Left ventricle myocardium inferior (tissue), 1 donor: ENCODE measurements around the gene HOXB3. TPM values are rescaled to one million over a fixed set of nuclear protein-coding genes. Genes with fewer than 3 reads are reported as not detected.
A peak's percentile ranks its signal among the peaks of the same experiment; 100 is the strongest.

Experiments used
- DNase-seq: peaks from one replicate; pipeline ENCODE4 v3.0.0-alpha.2; 2020
- H3K27ac ChIP-seq: fragments of 200-600 bp; replicated peaks from 2 replicates; pipeline ENCODE4 v1.8.0; 2021
- H3K27me3 ChIP-seq: fragments of 200-600 bp; 2 replicates; pipeline ENCODE4 v1.8.0; 2021; ENCODE audit warnings: low read depth
- H3K36me3 ChIP-seq: fragments of 200-600 bp; 2 replicates; pipeline ENCODE4 v1.8.0; 2021
- H3K4me1 ChIP-seq: fragments of 200-600 bp; 2 replicates; pipeline ENCODE4 v1.8.0; 2021
- H3K4me3 ChIP-seq: fragments of 200-600 bp; 2 replicates; pipeline ENCODE4 v1.8.0; 2021; ENCODE audit warnings: mild to moderate bottlenecking, moderate library complexity
- H3K9me3 ChIP-seq: fragments of 200-600 bp; replicated peaks from 2 replicates; pipeline ENCODE4 v1.8.0; 2021
- CTCF ChIP-seq: fragments of 200-600 bp; IDR thresholded peaks from 2 replicates; pipeline ENCODE4 v1.8.0; 2021; ENCODE audit warnings: antibody characterized with exemption, mild to moderate bottlenecking, borderline replicate concordance
- intact Hi-C: fragments of 100-400 bp; cut with micrococcal nuclease; formaldehyde crosslinking; loops from one replicate; pipeline ENCODE4 v1.11.0; 2022
- total RNA-seq: library from RNA; stranded (reverse); fragmentation: NEBNext Ultra II Directional; extraction: Animal tissue kit (Norgen Biotek cat#: 25700); gene quantifications from one replicate; pipeline ENCODE4 v1.2.1, GENCODE V29; 2021
- donor health status: DM: no; HTN: yes; CAD: no; lungs with severe emphysema.

The HOXB3 gene
- total RNA-seq, 1 donor from 2014 or later, result 0.91 TPM

- peaks cover 100% of the 10 kb centered on the region for H3K27me3 ChIP-seq
- H3K4me3 ChIP-seq, result no peak overlapping the region
- H3K9me3 ChIP-seq, result no peaks in the 10 kb centered on the region
- no peak overlapping the region for H3K27ac ChIP-seq
- H3K36me3 ChIP-seq, result no peaks in the 10 kb centered on the region
- peaks cover 24% of the 10 kb centered on the region for H3K4me1 ChIP-seq
- DNase-seq, result no peak
- TF ChIP-seq CTCF, result no peak
- intact Hi-C loops, result no loop called here
Observed at GRCh38 chr17:48549914-48550501, 40.0 kb downstream of the HOXB3 start.

DNA sequence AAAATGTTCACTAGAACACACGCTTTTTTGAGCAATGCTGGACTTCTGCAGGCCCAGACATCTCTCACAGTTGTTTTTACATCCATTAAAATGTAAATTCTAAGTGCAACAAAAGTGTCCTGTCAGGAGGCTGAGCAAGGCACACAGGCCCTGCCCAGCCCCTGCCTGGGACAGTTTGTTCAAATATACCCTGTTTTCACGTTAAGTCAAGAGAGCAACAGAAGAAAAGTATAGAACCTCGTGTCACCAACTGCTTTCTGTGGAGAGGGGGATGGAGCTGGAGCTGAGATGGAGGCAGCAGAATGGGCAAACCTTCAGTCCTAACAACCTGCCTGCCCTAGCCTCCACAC lies 40.8 kb downstream of the HOXB3 start:
- intact Hi-C loops, result no loop called here
- TF ChIP-seq CTCF, result no peak
- H3K4me3 ChIP-seq, result no peak overlapping the region
- no peaks in the 10 kb centered on the region for H3K9me3 ChIP-seq
- H3K27me3 ChIP-seq, result peaks cover 100% of the 10 kb centered on the region
- peaks cover 24% of the 10 kb centered on the region for H3K4me1 ChIP-seq
- no peak for DNase-seq
- H3K36me3 ChIP-seq, result no peaks in the 10 kb centered on the region
- no peak overlapping the region for H3K27ac ChIP-seq

DNA sequence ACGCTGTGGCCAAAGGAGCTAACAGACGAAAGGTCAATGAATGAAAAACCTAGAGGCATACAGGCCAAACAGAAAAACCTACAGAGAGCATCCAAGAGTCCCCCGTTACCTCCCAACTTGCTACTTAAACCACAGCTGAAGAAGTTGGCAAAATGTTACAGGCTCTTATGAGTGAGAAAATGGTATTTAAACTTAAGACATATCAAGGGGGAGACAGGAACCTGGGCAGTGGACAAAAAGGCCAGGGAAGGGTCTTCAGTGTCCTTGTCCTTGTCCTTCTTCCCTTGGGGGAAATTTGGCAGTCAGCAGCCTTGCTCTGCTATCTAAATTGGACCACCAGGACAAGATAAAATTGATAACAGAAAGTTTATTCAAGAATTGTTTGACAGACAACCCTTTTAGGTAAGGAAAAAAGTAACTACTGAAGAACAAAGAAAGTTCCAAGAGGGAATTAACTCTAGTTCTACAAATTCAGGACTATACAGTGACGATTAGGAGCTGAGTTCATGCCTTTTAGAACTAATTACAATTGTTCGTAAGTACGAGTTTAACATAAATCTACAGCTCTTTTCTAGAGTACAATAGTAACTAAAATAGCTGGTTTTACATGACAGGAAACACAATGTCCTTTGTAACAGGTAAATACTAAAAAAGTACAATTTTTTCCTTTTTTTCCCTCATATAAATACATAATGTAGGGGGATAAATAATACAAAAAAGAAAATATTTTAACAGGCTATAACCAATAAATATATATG lies 41.3 kb downstream of the HOXB3 start:
- intact Hi-C loops, result no loop called here
- Histone ChIP-seq H3K27ac (peak overlapping the region; percentile 90), H3K4me1 (peaks cover 23% of the 10 kb centered on the region), H3K4me3 (peak overlapping the region; percentile 35), H3K9me3 (no peaks in the 10 kb centered on the region), H3K36me3 (no peaks in the 10 kb centered on the region), H3K27me3 (peaks cover 100% of the 10 kb centered on the region)
- DNase-seq, result no peak
- TF ChIP-seq CTCF, result no peak

DNA sequence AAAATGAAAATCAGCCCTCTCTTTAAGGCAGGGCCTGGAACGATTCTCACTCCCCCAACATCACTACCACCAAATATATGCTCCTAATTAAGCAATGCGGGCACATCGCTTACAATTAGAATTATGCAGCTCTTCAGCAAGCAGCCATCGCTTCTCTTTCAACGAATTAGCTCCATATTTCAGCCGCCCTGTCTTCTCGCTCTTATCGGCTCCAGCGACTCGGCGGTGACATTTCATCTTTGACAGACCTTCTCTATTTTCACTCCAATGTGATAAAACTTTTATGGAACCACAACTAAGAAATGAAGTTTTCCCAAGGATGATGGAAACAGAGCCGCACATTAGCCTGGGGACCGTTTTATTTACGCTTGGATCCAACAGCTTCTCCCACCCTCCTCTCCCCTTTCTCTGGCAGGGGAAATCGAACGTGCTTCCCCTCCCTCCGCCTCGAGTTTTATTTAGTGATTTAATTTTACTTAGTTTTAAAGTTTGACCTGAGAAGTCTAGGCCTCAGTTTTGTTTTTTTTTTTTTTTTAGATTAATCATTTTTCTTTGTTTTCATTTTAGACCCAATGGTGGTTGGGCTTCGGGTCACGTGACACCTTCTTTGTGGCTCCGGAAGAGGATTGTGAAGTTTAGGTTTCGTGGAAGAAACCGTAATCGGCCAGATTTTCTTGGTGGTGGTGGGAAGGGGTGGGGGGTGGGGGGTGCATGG lies 42.1 kb downstream of the HOXB3 start:
- intact Hi-C loops, result no loop called here
- DNase-seq, result no peak
- no peaks in the 10 kb centered on the region for H3K9me3 ChIP-seq
- TF ChIP-seq CTCF, result no peak
- peaks cover 100% of the 10 kb centered on the region for H3K27me3 ChIP-seq
- H3K27ac ChIP-seq, result peak overlapping the region; percentile 90
- H3K36me3 ChIP-seq, result no peaks in the 10 kb centered on the region
- peaks cover 30% of the 10 kb centered on the region for H3K4me1 ChIP-seq
- H3K4me3 ChIP-seq, result peak overlapping the region; percentile 35

DNA sequence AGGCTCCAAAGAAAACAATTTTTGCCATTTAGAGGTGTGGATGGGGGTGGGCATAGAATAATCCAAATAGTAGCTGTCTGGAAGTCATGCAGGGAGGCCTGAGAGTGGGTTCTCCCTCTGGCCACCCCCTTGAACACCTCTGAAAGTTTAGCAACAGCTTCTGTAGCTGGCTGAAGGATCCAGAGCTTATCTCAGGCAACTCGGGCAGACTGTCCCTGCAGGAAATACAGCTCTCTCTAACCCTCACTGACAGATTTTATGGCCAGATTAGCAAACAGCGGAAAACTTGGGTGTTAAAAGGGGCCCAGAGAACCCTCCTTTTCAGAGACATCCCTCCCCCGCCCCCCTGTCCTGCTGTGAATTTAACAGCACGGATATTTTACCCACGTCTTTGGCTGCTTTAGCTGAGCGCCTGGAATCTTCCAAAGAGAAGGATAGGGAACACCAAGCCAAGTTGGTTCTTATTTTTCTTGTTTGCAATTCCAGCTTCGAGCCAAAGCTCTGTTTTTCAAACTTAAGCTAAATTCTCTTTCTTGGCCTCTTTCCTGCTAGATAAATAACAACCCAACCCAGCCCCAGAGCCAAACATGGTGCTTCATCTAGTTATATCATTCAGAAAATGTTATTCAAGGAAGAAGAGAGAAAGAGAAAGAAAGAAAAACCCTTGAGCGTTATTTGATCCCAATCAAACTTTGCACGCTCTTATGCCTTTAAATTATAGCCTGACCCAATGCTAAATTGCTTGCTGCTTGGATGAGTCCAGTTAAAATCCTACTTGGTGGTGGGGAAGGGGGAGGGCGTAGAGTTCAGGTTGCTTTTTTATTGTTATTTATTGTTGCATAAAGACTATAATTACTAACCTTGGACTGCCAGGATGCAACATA lies 42.9 kb downstream of the HOXB3 start:
- DNase-seq, result no peak
- no peak for TF ChIP-seq CTCF
- peak overlapping the region; percentile 90 for H3K27ac ChIP-seq
- intact Hi-C loops, result no loop called here
- H3K27me3 ChIP-seq, result peaks cover 100% of the 10 kb centered on the region
- H3K36me3 ChIP-seq, result no peaks in the 10 kb centered on the region
- H3K4me1 ChIP-seq, result peaks cover 33% of the 10 kb centered on the region
- H3K9me3 ChIP-seq, result no peaks in the 10 kb centered on the region
- peak overlapping the region; percentile 35 for H3K4me3 ChIP-seq
